ENCODE measurements around the gene FAM43A. TPM values are rescaled to one million over a fixed set of nuclear protein-coding genes. Genes with fewer than 3 reads are reported as not detected.

FAM43A gene
- total and polyA plus RNA-seq, 2 of the 4 experiments (the other 2 are of a cell fraction), result 3.0 to 11.5 TPM

DNA sequence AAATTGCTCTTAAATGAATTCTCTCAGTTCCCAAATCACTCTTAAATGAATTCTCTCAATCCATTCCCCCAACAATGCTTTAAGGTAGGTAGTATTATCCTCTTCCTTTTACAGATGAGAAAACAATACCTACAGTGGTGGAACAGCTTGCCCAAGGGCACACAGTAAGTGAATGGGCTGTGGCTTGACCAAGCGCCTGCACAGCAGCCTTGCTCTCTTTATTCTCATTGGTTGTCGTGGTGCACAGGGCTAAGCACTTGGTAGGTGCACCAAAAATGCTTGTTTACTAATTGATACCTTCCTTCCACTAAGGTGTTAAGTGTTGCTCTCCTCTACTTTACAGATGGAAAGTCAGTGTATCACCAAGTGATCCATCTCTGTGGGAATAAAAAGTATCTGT is 43.3 kb downstream of the FAM43A start:
- no peak overlapping the region for H3K18ac ChIP-seq (ENCODE audit: low read depth, low read length)
- H2AK5ac ChIP-seq (ENCODE audit: low read depth, low read length), result no peak overlapping the region
- H4K20me1 ChIP-seq (ENCODE audit: insufficient read depth, low read length), result no peaks in the 10 kb centered on the region
- H3K4me1 ChIP-seq (ENCODE audit: control insufficient read depth, insufficient read depth, low read length), result peaks cover 5% of the 10 kb centered on the region; the same call in 1 of the 2 replicates
- dilution Hi-C loops (cut with HindIII; ENCODE audit: low sequenced_read_pairs, unreplicated experiment), result no loop called here
- H2BK5ac ChIP-seq (ENCODE audit: low read depth, low read length, poor library complexity, severe bottlenecking), result no peak overlapping the region
- no peaks in the 10 kb centered on the region for H3K9me3 ChIP-seq (ENCODE audit: control insufficient read depth, insufficient read depth, low read length)
- no peak overlapping the region for H3K9ac ChIP-seq (ENCODE audit: low read depth, low read length)
- ATAC-seq (ENCODE audit: low read depth), result no peak
- no peak overlapping the region for H2AK9ac ChIP-seq (replicated peaks; ENCODE audit: low read depth, low read length, poor library complexity)
- ChIA-PET POLR2A (ENCODE audit: unreplicated experiment) (no interaction called here), CTCF (no interaction called here)
- H3K4me3 ChIP-seq (ENCODE audit: insufficient read depth, low read depth, low read length), result no peak overlapping the region
- H3K27ac ChIP-seq (ENCODE audit: insufficient read depth, low read length), result no peak overlapping the region
- H2BK15ac ChIP-seq (ENCODE audit: low read depth, low read length), result no peak overlapping the region
- H3K23ac ChIP-seq (ENCODE audit: low read depth, low read length), result no peak overlapping the region
- no peak overlapping the region for H4K91ac ChIP-seq (ENCODE audit: insufficient read depth, low read depth, low read length)
- H2AFZ ChIP-seq (replicated peaks; ENCODE audit: low read length, poor library complexity), result no peak overlapping the region
- TF ChIP-seq BHLHE40 (IDR thresholded peaks at IDR 0.05; ENCODE audit: low read depth, low read length) (no peak), MXI1 (IDR thresholded peaks at IDR 0.05; ENCODE audit: borderline replicate concordance, low read depth, low read length) (no peak), POLR2A (IDR thresholded peaks at IDR 0.05; ENCODE audit: low read depth, low read length) (no peak), CEBPB (IDR thresholded peaks at IDR 0.05; ENCODE audit: low read depth, low read length) (no peak), RFX5 (IDR thresholded peaks at IDR 0.05; ENCODE audit: low read depth, low read length) (no peak), FOS (IDR thresholded peaks at IDR 0.05; ENCODE audit: low read depth, low read length) (no peak), SMC3 (IDR thresholded peaks at IDR 0.05; ENCODE audit: low read depth, low read length) (no peak), RCOR1 (IDR thresholded peaks at IDR 0.05; ENCODE audit: insufficient replicate concordance, low read length) (no peak)
- no peak overlapping the region for H2BK20ac ChIP-seq (ENCODE audit: low read depth, low read length)
- H3K14ac ChIP-seq (replicated peaks; ENCODE audit: low read depth, low read length), result no peak overlapping the region
- H4K5ac ChIP-seq (ENCODE audit: low read depth, low read length), result no peak overlapping the region
- BruUV-seq (replicated peaks), result no TSS peak
- no peak overlapping the region for H3K4ac ChIP-seq (ENCODE audit: low read depth, low read length)
- H3K79me1 ChIP-seq (ENCODE audit: low read depth in 1 of 2, low read length in 2 of 2), result no peaks in the 10 kb centered on the region
- peaks cover 40% of the 10 kb centered on the region for H3K27me3 ChIP-seq (ENCODE audit: control insufficient read depth, insufficient read depth, low read length)
- no CpG with 5 or more reads among the region's 2 CpGs for WGBS, 2 experiments (ENCODE audit: extremely low coverage in 2 of 2, insufficient read length in 1 of 2)
- DNase-seq, result no peak
- H3K36me3 ChIP-seq (ENCODE audit: control insufficient read depth, insufficient read depth, low read length), result no peaks in the 10 kb centered on the region
- no peaks in the 10 kb centered on the region; the same call in 1 of the 2 replicates for H3K9me1 ChIP-seq (ENCODE audit: insufficient read depth, low read length)
- in situ Hi-C loops (cut with MboI; ENCODE audit: low sequenced_read_pairs), result no loop called here
- H3K4me2 ChIP-seq (ENCODE audit: low read depth, low read length), result no peak overlapping the region
- intact Hi-C loops (cut with micrococcal nuclease), result no loop called here
- H4K8ac ChIP-seq (ENCODE audit: low read depth in 2 of 2, low read length in 2 of 2), result no peak overlapping the region
- no peak overlapping the region for H2BK120ac ChIP-seq (ENCODE audit: low read depth, low read length)
- H3K56ac ChIP-seq (ENCODE audit: extremely low read depth, insufficient read depth, low read length), result no peak overlapping the region

All from IMR-90 (cell line).